Gastrocnemius medialis (tissue), 4 donors: ENCODE data around the gene MAMDC4.

Source experiments
- CTCF ChIP-seq, 5 experiments: fragments of 450-650 bp in 3 of 5; fragments of 200-600 bp in 2 of 5; sonication (generic) in 2 of 5; IDR thresholded peaks in 4 of 5; conservative IDR thresholded peaks in 1 of 5; 1 replicate in 4 of 5; 2 replicates in 1 of 5; pipeline ENCODE4 v1.5.1; 2016 to 2019; ENCODE audit warnings: antibody characterized with exemption in 5 of 5, mild to moderate bottlenecking in 3 of 5, moderate library complexity in 3 of 5
- POLR2A ChIP-seq, 2 donors: fragments of 450-650 bp; IDR thresholded peaks; one replicate each; pipeline ENCODE4 v1.6.1; 2017; ENCODE audit warnings: antibody characterized with exemption in 2 of 2, mild to moderate bottlenecking in 2 of 2, moderate library complexity in 2 of 2

- TF ChIP-seq CTCF (IDR thresholded peaks at IDR 0.05 in 4 of 5, conservative IDR thresholded peaks at IDR 0.05 in 1 of 5) (no peak), POLR2A (IDR thresholded peaks at IDR 0.05) (no peak)
Measured at GRCh38 chr9:136826188-136826541, 26.0 kb upstream of the MAMDC4 start.
